SHP77 treated with DMSO at 0.1 percent for 48 hours (cell line): ENCODE results near the gene ZFR.
"Not testable (repeated sequence)": the region's sequence is repeated elsewhere in the genome, so short reads cannot be mapped to it uniquely, and the experiment has no call there.

Experiments used
- DNase-seq: peaks from one replicate; lab custom pipeline; 2025; lab: John Stamatoyannopoulos, UW

Gene ZFR

DNA sequence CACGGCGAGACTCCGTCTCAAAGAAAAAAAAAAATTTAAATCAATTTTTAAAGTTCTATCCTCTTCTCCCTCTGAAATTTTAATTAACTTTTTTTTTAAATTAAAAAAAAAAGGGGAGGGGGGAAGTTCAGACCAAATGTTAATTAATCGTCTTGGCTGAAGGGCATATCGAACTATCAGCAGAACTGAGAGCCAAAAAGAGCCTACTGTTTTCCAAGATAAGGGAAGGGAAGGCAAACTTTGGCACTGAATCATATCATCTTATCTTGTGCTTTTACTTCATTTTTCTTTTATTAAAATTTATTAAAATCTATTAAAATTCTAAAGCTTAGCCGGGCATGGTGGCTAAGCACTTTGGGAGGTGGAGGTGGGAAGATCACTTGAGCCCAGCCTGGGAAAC lies 85.9 kb downstream of the ZFR start:
- DNase-seq: no peak

- no peak for DNase-seq
Observed at GRCh38 chr5:32357658-32358057, 86.9 kb downstream of the ZFR start.

DNA sequence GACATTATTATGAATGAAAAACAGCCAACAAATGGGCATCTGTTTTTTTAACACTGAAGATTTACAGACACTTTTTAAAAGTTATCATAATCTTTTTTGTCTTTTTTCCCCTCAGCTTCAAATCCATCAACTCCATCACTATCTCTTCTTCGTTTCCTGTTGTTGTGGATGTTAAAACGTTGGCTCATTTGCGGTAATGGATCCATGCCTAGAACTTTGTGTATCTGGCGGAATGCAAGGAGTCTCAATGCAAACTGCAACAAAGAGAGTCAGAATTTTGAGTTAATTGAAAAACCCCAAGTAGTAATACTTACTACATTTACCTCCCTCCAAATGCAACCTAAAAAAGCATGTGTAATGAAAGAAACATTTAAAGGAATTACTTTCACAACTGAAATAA lies 88.9 kb downstream of the ZFR start:
- no peak for DNase-seq

DNA sequence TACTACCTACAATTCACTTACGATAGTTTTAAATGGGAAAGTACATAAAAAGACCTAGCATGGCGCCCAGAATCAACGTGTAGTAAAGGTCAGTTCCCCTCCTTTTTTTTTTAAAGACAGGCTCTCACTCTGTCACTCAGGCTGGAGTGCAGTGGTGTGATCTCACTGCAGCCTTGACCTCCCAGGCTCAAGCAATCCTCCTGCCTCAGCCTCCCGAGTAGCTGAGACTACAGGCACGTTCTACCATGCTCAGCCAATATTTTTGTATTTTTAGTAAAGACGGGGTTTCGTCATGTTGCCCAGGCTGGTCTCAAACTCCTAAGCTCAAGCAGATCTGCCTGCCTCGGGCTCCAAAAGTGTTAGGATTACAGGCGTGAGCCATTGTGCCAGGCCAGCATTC lies 91.1 kb downstream of the ZFR start:
- no peak for DNase-seq

DNA sequence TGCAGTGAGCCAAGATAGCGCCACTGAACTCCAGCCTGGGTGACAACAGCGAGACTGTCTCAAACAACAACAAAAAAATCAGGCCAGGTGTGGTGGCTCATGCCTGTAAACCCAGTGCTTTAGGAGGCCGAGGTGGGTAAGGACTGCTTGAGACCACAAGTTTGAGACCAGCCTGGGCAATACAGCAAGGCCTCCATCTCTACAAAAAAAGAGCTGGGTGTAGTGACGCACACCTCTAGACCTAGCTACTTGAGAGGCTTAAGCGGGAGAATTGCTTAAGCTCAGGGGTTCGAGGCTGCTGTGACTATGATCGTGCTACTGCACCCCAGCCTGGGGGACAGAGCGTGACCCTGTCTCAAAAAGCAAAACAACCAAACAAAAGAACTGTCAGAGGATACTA lies 91.9 kb downstream of the ZFR start:
- no peak for DNase-seq

- DNase-seq: no peak
Observed at GRCh38 chr5:32346869-32347268, 97.7 kb downstream of the ZFR start.

DNA sequence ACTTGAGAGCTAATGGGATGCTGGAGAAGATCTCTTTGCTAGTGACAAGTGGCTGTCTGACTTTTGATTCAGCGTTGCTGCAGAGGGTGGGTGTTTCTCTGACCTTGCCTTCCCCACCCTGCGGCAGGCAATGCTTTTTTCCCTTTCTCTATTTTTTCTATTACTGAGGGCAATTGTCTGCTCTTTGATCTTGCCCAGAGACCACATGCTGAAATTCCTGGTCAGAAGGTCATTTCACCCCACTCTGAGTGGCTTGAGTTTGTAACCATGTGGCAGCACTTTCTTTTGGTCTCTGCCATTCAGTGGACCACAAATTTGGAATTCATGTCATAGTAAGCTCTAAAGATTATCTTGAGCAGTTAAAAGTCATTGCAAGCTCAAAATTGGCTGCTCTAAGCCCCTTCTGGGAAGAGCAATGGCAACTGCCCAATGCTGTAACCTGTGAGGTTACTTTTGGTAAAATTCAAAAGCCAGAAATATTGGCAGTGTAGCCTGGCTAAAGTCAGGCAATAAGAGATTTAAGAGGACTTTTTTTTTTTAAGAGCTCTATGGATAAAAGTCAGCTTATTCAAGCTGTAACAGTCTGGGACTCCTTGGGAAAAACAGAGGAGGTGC lies 101.4 kb downstream of the ZFR start:
- DNase-seq: no peak

- DNase-seq: no peak
Observed at GRCh38 chr5:32342656-32343055, 101.9 kb downstream of the ZFR start.

DNA sequence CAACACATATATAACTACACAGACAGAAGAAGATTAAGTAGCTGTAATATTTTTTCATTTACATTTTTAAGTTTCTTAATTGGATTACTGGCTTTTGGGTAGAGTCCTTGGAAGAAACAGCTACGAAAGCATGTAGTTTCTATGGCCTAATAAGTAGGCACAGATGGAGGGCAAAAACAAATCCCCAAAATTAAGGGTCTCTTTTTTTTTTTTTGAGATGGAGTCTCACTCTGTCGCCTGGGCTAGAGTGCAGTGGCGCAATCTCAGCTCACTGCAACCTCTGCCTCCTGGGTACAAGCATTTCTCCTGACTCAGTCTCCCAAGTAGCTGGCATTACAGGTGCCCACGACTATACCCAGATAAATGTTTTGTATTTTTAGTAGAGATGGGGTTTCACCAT lies 104.7 kb downstream of the ZFR start:
- no peak for DNase-seq

- no peak for DNase-seq
Observed at GRCh38 chr5:32339198-32339597, 105.3 kb downstream of the ZFR start.

GRCh38 chr5:32332966-32333365 lies 111.6 kb downstream of the ZFR start:
- DNase-seq: no peak

DNA sequence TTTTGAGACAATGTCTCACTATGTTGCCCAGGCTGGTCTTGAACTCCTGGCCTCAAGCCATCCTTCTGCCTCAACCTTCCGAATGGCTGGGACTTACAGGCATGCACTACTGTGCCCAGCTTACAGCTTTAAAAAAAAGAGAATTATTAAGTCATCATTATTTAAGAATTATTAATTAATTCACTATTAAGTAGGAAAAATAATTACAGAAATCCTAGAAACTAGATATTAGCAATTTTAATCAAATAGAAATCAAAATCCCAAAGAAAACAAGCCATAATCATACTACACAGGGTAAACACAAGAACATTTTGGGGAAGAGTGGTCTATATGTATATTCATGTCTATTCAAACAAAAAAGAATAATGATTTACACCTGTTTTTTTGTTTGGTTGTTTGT lies 112.2 kb downstream of the ZFR start:
- DNase-seq: no peak

GRCh38 chr5:32331935-32332274 lies 112.6 kb downstream of the ZFR start:
- no peak for DNase-seq

DNA sequence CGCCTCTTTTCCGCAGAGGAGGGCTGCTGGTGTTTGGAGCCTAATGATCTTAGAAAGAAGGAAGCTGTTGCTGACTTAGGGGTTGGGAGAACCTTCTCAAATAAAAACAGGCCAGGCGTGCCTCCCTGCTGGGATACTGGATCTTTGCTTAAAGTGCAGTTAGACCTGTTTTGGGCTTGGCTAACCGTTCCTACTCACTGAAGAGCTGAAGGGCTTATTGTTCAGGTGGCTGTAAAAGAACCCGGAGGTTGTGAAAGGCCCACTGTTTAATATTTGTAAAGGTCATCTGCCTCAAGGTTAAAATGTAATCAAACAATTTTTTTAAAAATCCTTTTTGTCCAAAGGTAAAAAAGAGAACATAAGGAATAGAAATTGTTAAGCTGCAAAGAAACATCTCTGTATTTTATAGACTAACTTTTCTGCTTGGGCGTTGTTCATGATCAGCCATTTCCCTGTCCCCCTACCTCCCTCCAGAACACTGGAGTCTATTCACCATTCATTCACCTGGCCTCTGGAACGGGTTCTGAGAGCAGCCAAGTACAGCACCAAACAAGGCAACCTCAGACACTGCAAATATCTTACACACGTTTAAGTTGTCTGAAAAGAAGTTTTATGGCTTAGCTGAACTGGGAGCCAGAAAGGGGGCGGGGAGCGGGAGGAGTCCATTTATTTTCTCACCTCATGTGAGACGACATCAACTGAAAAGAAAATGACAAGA lies 113.2 kb downstream of the ZFR start:
- no peak for DNase-seq

- DNase-seq: no peak
Observed at GRCh38 chr5:32330126-32330971, 114.2 kb downstream of the ZFR start.

DNA sequence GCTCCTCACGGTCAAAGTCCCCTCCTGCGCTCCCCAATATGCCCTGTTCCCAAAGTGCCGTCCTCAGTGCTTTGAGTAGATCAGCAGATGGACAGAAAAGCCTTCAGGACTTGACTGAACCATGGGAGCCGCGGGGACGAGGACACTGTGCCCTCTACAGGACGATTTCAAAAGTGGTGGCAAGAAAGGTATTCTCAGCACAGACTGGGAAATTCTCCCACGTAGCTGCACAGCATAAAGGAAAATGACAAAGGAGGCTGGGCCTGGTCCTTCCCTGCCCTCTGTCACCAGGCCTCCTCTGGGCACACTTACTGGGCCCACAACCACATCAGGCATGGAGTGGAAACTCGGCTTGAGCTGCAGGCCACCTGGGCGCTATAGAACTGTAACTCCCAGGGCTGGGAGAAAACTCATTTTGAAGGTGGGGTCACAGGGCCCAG lies 115.1 kb downstream of the ZFR start:
- DNase-seq: peak; percentile 76

- no peak for DNase-seq
Observed at GRCh38 chr5:32326216-32326772, 118.2 kb downstream of the ZFR start.

DNA sequence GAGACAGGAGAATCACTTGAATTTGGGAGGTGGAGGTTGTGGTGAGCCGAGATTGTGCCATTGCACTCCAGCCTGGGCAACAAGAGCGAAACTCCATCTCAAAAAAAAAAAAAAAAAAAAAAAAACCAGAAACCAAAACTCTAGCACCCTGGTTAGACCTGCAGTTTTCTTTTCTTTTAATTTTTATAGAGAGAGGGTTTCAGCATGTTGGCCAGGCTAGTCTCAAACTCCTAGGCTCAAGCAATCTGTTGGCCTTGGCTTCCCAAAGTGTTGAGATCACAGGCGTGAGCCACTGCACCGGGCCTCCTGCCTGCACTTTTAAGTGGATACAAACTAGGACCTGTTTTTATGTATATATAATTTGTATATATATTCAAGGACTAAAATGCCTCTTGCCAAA lies 118.9 kb downstream of the ZFR start:
- no peak for DNase-seq

DNA sequence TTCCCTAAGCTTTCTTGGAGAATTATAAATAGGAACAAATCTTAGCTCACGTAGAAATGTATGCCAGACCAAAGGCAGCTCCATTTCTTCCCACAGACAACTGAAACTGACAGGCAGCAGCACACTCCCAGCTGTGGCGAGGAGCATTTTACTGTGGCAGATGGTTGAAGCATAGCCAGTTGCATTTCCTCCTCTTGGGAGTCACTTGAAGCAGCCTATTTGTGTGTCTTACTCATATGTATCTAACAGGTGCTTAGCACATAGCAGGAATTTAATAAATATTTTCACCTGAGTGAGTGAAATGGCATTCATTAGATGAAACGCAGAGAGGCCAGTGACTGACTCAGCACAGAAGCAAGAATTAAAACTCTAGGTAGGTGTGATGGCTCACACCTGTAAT lies 119.5 kb downstream of the ZFR start:
- no peak for DNase-seq

- DNase-seq: no peak
Observed at GRCh38 chr5:32323741-32324140, 120.8 kb downstream of the ZFR start.

- DNase-seq: no peak
Observed at GRCh38 chr5:32322882-32323281, 121.7 kb downstream of the ZFR start.

DNA sequence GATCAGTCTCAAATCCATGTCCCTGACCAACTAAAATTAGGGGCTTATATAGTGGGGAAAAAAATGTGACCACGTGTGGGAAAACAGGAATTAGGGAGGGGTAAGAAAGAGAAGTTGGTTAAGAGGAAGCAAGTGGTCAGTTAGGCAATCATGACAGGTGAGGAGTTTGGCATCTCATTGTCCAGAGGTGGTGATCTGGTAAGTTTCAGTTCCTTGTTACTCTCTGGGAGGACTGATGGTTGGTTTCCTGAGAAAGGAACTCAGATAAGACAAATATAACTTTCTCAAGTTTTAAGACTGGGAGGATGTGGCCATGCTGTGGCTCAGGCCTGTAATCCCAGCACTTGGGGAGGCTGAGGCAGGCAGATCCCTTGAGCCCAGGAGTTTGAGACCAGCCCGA lies 122.8 kb downstream of the ZFR start:
- DNase-seq: not testable (repeated sequence)

DNA sequence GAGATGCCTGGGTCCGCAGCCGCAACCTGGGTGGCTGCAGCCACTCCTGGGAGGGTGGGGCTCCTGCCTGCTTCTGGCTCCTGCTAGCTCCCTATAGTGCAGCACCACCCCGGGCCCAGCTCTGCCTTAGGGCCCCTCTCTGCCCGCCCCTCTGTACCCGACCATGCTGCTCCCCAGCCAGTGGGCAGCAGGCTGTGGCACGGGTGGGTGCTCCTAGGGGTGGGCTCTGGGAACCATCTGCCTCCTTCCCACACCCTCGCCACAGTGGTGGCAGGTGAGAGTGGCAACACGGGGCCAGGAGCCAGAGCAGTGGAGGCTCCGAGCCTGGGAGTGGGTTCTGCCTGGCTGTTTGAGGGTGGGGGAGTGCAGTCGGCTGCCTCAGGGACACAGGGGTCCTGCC lies 124.0 kb downstream of the ZFR start:
- DNase-seq: no peak
